A673 (cell line): ENCODE results near the gene SMOC2.

Experiments
- EZH2 ChIP-seq: fragments of 200-600 bp; sonication (generic); IDR thresholded peaks from 2 replicates; pipeline ENCODE4 v1.6.1; 2017; ENCODE audit warnings: borderline replicate concordance, low read depth, mild to moderate bottlenecking, mixed read lengths, antibody characterized with exemption, low read length; ENCODE audit not compliant: poor library complexity, severe bottlenecking
- TF ChIP-seq, protein P1 (sequence below): fragments of 300-800, 200-600 bp; sonication (generic); conservative IDR thresholded peaks from 2 replicates; pipeline ENCODE4 v1.5.1; 2017; ENCODE audit warnings: low read depth, mild to moderate bottlenecking, antibody characterized with exemption, low read length, moderate library complexity, mixed read lengths

DNA sequence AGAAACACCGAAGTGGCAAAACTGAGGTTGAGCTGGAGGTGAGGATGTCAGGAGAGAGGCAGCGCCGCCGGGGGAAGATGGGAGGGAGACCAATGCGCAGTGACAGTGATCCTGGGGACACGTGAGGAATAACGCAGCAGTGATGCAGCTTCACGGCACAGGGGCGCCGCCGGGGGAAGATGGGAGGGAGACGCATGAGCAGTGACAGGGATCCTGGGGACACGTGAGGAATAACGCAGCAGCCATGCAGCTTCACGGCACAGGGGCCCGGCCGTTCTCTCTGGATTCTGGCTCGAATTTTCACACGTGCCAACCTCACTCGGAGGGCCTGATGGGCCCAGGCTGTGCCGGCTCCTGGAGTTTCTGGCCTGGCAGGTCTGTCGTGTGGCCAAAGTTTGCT, 94.7 kb downstream of the SMOC2 start:
- TF ChIP-seq, protein P1, sequence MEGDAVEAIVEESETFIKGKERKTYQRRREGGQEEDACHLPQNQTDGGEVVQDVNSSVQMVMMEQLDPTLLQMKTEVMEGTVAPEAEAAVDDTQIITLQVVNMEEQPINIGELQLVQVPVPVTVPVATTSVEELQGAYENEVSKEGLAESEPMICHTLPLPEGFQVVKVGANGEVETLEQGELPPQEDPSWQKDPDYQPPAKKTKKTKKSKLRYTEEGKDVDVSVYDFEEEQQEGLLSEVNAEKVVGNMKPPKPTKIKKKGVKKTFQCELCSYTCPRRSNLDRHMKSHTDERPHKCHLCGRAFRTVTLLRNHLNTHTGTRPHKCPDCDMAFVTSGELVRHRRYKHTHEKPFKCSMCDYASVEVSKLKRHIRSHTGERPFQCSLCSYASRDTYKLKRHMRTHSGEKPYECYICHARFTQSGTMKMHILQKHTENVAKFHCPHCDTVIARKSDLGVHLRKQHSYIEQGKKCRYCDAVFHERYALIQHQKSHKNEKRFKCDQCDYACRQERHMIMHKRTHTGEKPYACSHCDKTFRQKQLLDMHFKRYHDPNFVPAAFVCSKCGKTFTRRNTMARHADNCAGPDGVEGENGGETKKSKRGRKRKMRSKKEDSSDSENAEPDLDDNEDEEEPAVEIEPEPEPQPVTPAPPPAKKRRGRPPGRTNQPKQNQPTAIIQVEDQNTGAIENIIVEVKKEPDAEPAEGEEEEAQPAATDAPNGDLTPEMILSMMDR, result no peak
- TF ChIP-seq EZH2, result no peak
